HEK293 (cell line): ENCODE measurements around the gene CRYBB1.

Experiments
- KLF16 ChIP-seq: fragments of 450-650 bp; formaldehyde crosslinking; IDR thresholded peaks from 2 replicates; pipeline ENCODE4 v1.5.1; 2017; ENCODE audit warnings: missing biosample characterization, missing genetic modification characterization
- KLF9 ChIP-seq: fragments of 450-650 bp; formaldehyde crosslinking; IDR thresholded peaks from 2 replicates; pipeline ENCODE4 v1.5.1; 2016; ENCODE audit warnings: missing biosample characterization, missing genetic modification characterization, low read depth
- SETDB1 ChIP-seq: IDR thresholded peaks from one replicate; pipeline ENCODE4 v1.6.1; 2017; ENCODE audit warnings: mild to moderate bottlenecking, low read length, moderate library complexity, mixed read lengths; ENCODE audit not compliant: insufficient read length
- ZNF311 ChIP-seq: fragments of 450-650 bp; formaldehyde crosslinking; IDR thresholded peaks from 2 replicates; pipeline ENCODE4 v1.5.1; 2017; ENCODE audit warnings: missing biosample characterization, missing genetic modification characterization, borderline replicate concordance
- ZNF335 ChIP-seq: fragments of 450-650 bp; formaldehyde crosslinking; conservative IDR thresholded peaks from 2 replicates; pipeline ENCODE4 v1.5.1; 2016; ENCODE audit warnings: missing biosample characterization, missing genetic modification characterization
- ZNF549 ChIP-seq: fragments of 450-650 bp; IDR thresholded peaks from 2 replicates; pipeline ENCODE4 v1.5.1; 2018; ENCODE audit warnings: missing biosample characterization, missing genetic modification characterization, mild to moderate bottlenecking, inconsistent platforms, moderate library complexity
- ZNF561 ChIP-seq: fragments of 450-650 bp; IDR thresholded peaks from 2 replicates; pipeline ENCODE4 v1.5.1; 2018; ENCODE audit warnings: missing biosample characterization, missing genetic modification characterization, borderline replicate concordance
- TF ChIP-seq, protein P1 (sequence below): fragments of 450-650 bp; formaldehyde crosslinking; IDR thresholded peaks from 2 replicates; pipeline ENCODE4 v1.5.1; 2016; ENCODE audit warnings: missing biosample characterization, missing genetic modification characterization, borderline replicate concordance
- TF ChIP-seq, protein P2 (sequence below): fragments of 450-650 bp; formaldehyde crosslinking; IDR thresholded peaks from 2 replicates; pipeline ENCODE4 v1.5.1; 2016; ENCODE audit warnings: missing biosample characterization, missing genetic modification characterization
- TF ChIP-seq, protein P3 (sequence below): fragments of 450-650 bp; formaldehyde crosslinking; conservative IDR thresholded peaks from 2 replicates; pipeline ENCODE4 v1.5.1; 2016; ENCODE audit warnings: low read depth, missing biosample characterization, missing genetic modification characterization
- TF ChIP-seq, protein P4 (sequence below): fragments of 450-650 bp; formaldehyde crosslinking; IDR thresholded peaks from 2 replicates; pipeline ENCODE4; 2016; ENCODE audit warnings: missing biosample characterization, missing genetic modification characterization
- TF ChIP-seq, protein P5 (sequence below): fragments of 450-650 bp; formaldehyde crosslinking; IDR thresholded peaks from 2 replicates; pipeline ENCODE4 v1.5.1; 2016; ENCODE audit warnings: missing biosample characterization, missing genetic modification characterization
- TF ChIP-seq, protein P6 (sequence below): fragments of 450-650 bp; formaldehyde crosslinking; IDR thresholded peaks from 2 replicates; pipeline ENCODE4 v1.5.1; 2016; ENCODE audit warnings: missing biosample characterization, missing genetic modification characterization
- TF ChIP-seq, protein P7 (sequence below): fragments of 450-650 bp; formaldehyde crosslinking; IDR thresholded peaks from 2 replicates; pipeline ENCODE4 v1.5.1; 2016; ENCODE audit warnings: missing biosample characterization, missing genetic modification characterization

DNA sequence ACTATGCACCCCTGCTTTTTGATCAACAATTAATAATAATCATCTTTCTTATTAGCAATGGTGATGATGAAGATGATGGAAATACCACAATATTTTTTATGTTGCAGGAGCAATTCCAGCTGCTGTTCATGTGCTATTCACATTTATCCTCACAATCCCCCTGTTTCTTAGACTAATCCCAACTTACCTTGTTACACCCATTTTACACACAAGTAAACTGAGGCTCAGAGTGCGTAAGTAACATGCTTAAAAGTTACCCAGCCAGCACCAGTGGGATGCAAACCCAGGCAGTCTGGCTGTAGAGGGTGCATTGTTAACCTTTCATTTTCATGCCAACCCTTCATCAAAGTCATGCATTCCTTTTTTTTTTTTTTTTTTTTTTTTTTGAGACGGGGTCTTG, 2.4 kb upstream of the CRYBB1 start:
- TF ChIP-seq, protein P1, sequence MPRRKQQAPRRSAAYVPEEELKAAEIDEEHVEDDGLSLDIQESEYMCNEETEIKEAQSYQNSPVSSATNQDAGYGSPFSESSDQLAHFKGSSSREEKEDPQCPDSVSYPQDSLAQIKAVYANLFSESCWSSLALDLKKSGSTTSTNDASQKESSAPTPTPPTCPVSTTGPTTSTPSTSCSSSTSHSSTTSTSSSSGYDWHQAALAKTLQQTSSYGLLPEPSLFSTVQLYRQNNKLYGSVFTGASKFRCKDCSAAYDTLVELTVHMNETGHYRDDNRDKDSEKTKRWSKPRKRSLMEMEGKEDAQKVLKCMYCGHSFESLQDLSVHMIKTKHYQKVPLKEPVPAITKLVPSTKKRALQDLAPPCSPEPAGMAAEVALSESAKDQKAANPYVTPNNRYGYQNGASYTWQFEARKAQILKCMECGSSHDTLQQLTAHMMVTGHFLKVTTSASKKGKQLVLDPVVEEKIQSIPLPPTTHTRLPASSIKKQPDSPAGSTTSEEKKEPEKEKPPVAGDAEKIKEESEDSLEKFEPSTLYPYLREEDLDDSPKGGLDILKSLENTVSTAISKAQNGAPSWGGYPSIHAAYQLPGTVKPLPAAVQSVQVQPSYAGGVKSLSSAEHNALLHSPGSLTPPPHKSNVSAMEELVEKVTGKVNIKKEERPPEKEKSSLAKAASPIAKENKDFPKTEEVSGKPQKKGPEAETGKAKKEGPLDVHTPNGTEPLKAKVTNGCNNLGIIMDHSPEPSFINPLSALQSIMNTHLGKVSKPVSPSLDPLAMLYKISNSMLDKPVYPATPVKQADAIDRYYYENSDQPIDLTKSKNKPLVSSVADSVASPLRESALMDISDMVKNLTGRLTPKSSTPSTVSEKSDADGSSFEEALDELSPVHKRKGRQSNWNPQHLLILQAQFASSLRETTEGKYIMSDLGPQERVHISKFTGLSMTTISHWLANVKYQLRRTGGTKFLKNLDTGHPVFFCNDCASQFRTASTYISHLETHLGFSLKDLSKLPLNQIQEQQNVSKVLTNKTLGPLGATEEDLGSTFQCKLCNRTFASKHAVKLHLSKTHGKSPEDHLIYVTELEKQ (tag by site-specific recombination), result no peak
- TF ChIP-seq, protein P2, sequence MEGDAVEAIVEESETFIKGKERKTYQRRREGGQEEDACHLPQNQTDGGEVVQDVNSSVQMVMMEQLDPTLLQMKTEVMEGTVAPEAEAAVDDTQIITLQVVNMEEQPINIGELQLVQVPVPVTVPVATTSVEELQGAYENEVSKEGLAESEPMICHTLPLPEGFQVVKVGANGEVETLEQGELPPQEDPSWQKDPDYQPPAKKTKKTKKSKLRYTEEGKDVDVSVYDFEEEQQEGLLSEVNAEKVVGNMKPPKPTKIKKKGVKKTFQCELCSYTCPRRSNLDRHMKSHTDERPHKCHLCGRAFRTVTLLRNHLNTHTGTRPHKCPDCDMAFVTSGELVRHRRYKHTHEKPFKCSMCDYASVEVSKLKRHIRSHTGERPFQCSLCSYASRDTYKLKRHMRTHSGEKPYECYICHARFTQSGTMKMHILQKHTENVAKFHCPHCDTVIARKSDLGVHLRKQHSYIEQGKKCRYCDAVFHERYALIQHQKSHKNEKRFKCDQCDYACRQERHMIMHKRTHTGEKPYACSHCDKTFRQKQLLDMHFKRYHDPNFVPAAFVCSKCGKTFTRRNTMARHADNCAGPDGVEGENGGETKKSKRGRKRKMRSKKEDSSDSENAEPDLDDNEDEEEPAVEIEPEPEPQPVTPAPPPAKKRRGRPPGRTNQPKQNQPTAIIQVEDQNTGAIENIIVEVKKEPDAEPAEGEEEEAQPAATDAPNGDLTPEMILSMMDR (tag by site-specific recombination), result no peak
- TF ChIP-seq, protein P3, sequence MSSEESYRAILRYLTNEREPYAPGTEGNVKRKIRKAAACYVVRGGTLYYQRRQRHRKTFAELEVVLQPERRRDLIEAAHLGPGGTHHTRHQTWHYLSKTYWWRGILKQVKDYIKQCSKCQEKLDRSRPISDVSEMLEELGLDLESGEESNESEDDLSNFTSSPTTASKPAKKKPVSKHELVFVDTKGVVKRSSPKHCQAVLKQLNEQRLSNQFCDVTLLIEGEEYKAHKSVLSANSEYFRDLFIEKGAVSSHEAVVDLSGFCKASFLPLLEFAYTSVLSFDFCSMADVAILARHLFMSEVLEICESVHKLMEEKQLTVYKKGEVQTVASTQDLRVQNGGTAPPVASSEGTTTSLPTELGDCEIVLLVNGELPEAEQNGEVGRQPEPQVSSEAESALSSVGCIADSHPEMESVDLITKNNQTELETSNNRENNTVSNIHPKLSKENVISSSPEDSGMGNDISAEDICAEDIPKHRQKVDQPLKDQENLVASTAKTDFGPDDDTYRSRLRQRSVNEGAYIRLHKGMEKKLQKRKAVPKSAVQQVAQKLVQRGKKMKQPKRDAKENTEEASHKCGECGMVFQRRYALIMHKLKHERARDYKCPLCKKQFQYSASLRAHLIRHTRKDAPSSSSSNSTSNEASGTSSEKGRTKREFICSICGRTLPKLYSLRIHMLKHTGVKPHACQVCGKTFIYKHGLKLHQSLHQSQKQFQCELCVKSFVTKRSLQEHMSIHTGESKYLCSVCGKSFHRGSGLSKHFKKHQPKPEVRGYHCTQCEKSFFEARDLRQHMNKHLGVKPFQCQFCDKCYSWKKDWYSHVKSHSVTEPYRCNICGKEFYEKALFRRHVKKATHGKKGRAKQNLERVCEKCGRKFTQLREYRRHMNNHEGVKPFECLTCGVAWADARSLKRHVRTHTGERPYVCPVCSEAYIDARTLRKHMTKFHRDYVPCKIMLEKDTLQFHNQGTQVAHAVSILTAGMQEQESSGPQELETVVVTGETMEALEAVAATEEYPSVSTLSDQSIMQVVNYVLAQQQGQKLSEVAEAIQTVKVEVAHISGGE (tag by site-specific recombination), result no peak
- TF ChIP-seq ZNF335 (tag by site-specific recombination) (no peak), KLF9 (tag by site-specific recombination) (no peak), KLF16 (tag by site-specific recombination) (no peak), ZNF549 (no peak), ZNF561 (tag by site-specific recombination) (no peak), ZNF311 (tag by site-specific recombination) (no peak), SETDB1 (no peak)
- TF ChIP-seq, protein P4, sequence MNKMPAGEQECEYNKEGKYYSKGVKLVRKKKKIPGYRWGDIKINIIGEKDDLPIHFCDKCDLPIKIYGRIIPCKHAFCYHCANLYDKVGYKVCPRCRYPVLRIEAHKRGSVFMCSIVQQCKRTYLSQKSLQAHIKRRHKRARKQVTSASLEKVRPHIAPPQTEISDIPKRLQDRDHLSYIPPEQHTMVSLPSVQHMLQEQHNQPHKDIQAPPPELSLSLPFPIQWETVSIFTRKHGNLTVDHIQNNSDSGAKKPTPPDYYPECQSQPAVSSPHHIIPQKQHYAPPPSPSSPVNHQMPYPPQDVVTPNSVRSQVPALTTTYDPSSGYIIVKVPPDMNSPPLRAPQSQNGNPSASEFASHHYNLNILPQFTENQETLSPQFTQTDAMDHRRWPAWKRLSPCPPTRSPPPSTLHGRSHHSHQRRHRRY (tag by site-specific recombination), result no peak
- TF ChIP-seq, protein P5, sequence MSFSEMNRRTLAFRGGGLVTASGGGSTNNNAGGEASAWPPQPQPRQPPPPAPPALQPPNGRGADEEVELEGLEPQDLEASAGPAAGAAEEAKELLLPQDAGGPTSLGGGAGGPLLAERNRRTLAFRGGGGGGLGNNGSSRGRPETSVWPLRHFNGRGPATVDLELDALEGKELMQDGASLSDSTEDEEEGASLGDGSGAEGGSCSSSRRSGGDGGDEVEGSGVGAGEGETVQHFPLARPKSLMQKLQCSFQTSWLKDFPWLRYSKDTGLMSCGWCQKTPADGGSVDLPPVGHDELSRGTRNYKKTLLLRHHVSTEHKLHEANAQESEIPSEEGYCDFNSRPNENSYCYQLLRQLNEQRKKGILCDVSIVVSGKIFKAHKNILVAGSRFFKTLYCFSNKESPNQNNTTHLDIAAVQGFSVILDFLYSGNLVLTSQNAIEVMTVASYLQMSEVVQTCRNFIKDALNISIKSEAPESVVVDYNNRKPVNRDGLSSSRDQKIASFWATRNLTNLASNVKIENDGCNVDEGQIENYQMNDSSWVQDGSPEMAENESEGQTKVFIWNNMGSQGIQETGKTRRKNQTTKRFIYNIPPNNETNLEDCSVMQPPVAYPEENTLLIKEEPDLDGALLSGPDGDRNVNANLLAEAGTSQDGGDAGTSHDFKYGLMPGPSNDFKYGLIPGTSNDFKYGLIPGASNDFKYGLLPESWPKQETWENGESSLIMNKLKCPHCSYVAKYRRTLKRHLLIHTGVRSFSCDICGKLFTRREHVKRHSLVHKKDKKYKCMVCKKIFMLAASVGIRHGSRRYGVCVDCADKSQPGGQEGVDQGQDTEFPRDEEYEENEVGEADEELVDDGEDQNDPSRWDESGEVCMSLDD, result no peak
- TF ChIP-seq, protein P6, sequence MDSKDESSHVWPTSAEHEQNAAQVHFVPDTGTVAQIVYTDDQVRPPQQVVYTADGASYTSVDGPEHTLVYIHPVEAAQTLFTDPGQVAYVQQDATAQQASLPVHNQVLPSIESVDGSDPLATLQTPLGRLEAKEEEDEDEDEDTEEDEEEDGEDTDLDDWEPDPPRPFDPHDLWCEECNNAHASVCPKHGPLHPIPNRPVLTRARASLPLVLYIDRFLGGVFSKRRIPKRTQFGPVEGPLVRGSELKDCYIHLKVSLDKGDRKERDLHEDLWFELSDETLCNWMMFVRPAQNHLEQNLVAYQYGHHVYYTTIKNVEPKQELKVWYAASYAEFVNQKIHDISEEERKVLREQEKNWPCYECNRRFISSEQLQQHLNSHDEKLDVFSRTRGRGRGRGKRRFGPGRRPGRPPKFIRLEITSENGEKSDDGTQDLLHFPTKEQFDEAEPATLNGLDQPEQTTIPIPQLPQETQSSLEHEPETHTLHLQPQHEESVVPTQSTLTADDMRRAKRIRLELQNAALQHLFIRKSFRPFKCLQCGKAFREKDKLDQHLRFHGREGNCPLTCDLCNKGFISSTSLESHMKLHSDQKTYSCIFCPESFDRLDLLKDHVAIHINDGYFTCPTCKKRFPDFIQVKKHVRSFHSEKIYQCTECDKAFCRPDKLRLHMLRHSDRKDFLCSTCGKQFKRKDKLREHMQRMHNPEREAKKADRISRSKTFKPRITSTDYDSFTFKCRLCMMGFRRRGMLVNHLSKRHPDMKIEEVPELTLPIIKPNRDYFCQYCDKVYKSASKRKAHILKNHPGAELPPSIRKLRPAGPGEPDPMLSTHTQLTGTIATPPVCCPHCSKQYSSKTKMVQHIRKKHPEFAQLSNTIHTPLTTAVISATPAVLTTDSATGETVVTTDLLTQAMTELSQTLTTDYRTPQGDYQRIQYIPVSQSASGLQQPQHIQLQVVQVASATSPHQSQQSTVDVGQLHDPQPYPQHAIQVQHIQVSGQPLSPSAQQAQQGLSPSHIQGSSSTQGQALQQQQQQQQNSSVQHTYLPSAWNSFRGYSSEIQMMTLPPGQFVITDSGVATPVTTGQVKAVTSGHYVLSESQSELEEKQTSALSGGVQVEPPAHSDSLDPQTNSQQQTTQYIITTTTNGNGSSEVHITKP, result no peak
- TF ChIP-seq, protein P7, sequence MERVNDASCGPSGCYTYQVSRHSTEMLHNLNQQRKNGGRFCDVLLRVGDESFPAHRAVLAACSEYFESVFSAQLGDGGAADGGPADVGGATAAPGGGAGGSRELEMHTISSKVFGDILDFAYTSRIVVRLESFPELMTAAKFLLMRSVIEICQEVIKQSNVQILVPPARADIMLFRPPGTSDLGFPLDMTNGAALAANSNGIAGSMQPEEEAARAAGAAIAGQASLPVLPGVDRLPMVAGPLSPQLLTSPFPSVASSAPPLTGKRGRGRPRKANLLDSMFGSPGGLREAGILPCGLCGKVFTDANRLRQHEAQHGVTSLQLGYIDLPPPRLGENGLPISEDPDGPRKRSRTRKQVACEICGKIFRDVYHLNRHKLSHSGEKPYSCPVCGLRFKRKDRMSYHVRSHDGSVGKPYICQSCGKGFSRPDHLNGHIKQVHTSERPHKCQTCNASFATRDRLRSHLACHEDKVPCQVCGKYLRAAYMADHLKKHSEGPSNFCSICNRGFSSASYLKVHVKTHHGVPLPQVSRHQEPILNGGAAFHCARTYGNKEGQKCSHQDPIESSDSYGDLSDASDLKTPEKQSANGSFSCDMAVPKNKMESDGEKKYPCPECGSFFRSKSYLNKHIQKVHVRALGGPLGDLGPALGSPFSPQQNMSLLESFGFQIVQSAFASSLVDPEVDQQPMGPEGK, result no peak
